ENCODE measurements around the gene PGR. TPM values are rescaled to one million over a fixed set of nuclear protein-coding genes. Genes with fewer than 3 reads are reported as not detected.

The PGR gene
- total RNA-seq, 3 donors from 2014 or later, result 0.49 to 5.5 (median 0.92) TPM

- intact Hi-C loops (cut with DNase I, micrococcal nuclease), result no loop called here
Observed at GRCh38 chr11:101138245-101138930, 8.8 kb upstream of the PGR start.

GRCh38 chr11:101133190-101133589, 3.6 kb upstream of the PGR start:
- Histone ChIP-seq H3K36me3 (ENCODE audit: low read depth) (no peaks in the 10 kb centered on the region), H3K9me3 (no peaks in the 10 kb centered on the region), H3K4me1 (ENCODE audit: low read depth) (peaks cover 15% of the 10 kb centered on the region), H3K4me3 (no peak overlapping the region)
- intact Hi-C loops (cut with DNase I, micrococcal nuclease), result no loop called here
- TF ChIP-seq CTCF (IDR thresholded peaks at IDR 0.05), result no peak
- ATAC-seq, result no peak
- no peak for DNase-seq

More at GRCh38 chr11:101138245-101138930, 8.8 kb upstream of the PGR start:
- H3K4me3 ChIP-seq, result no peak overlapping the region
- no peaks in the 10 kb centered on the region for H3K9me3 ChIP-seq
- H3K4me1 ChIP-seq (ENCODE audit: low read depth), result no peaks in the 10 kb centered on the region
- ATAC-seq (peak; percentile 94), DNase-seq (peak in 1 of 3 donors; percentile 16)
- no peaks in the 10 kb centered on the region for H3K36me3 ChIP-seq (ENCODE audit: low read depth)
- no peak for TF ChIP-seq CTCF (IDR thresholded peaks at IDR 0.05)

- DNase-seq, result peak; percentile 4 to 42 (median 34)
- intact Hi-C loops (cut with DNase I, micrococcal nuclease), result no loop called here
- H3K36me3 ChIP-seq (ENCODE audit: low read depth), result no peaks in the 10 kb centered on the region
Observed at GRCh38 chr11:101128571-101129202, 926 bp downstream of the PGR start.

GRCh38 chr11:101127699-101128570, 1.7 kb downstream of the PGR start:
- Histone ChIP-seq H3K4me1 (ENCODE audit: low read depth) (peaks cover 22% of the 10 kb centered on the region), H3K4me3 (peak overlapping the region; percentile 15), H3K36me3 (ENCODE audit: low read depth) (no peaks in the 10 kb centered on the region), H3K9me3 (no peaks in the 10 kb centered on the region)
- DNase-seq (peak; percentile 27 to 61 (median 46)), ATAC-seq (peak; percentile 53)
- intact Hi-C loops (cut with DNase I, micrococcal nuclease), result no loop called here
- no peak for TF ChIP-seq CTCF (IDR thresholded peaks at IDR 0.05)

More at GRCh38 chr11:101128571-101129202, 926 bp downstream of the PGR start:
- ATAC-seq, result peak; percentile 20
- Histone ChIP-seq H3K4me3 (no peak overlapping the region), H3K9me3 (no peaks in the 10 kb centered on the region), H3K4me1 (ENCODE audit: low read depth) (peaks cover 22% of the 10 kb centered on the region)
- no peak for TF ChIP-seq CTCF (IDR thresholded peaks at IDR 0.05)

GRCh38 chr11:101127197-101127698, 2.4 kb downstream of the PGR start:
- DNase-seq, result peak in 2 of 3 donors; percentile 17 to 52
- H3K4me1 ChIP-seq (ENCODE audit: low read depth), result peaks cover 22% of the 10 kb centered on the region
- H3K36me3 ChIP-seq (ENCODE audit: low read depth), result no peaks in the 10 kb centered on the region
- TF ChIP-seq CTCF (IDR thresholded peaks at IDR 0.05), result no peak
- peak; percentile 64 for ATAC-seq
- intact Hi-C loops (cut with DNase I, micrococcal nuclease), result no loop called here
- no peaks in the 10 kb centered on the region for H3K9me3 ChIP-seq
- H3K4me3 ChIP-seq, result peak overlapping the region; percentile 15
